SK-N-SH (cell line): Measurements from ENCODE around the gene SFXN3. TPM values are rescaled to one million over a fixed set of nuclear protein-coding genes. Genes with fewer than 3 reads are reported as not detected.

Source experiments
- CTCF ChIA-PET: fragments of 300-600, 350-600 bp; formaldehyde crosslinking; extraction: SDS; loops from one replicate; lab custom pipeline; 2021; lab: Yijun Ruan, JAX
- POLR2A ChIA-PET: fragments of 350-600 bp; sonication (Branson Sonifier 250); formaldehyde crosslinking; extraction: SDS; loops from one replicate; lab custom pipeline; 2020; ENCODE audit warnings: antibody characterized with exemption, inconsistent platforms; lab: Yijun Ruan, JAX
- DNase-seq: peaks from one replicate; pipeline ENCODE4 v3.0.0; 2012
- H2AFZ ChIP-seq: fragments of 200-600 bp; sonication (generic); 2 replicates; pipeline ENCODE4 v1.8.1; 2016; ENCODE audit warnings: antibody characterized with exemption, mild to moderate bottlenecking, low read depth
- H3F3A ChIP-seq: fragments of 200-600 bp; sonication (generic); replicated peaks from 2 replicates; pipeline ENCODE3; 2016; ENCODE audit warnings: antibody characterized with exemption, mild to moderate bottlenecking; ENCODE audit not compliant: insufficient read depth
- H3K27ac ChIP-seq, 2 experiments: fragments of 200-500 bp in 1 of 2; fragments of 200-600 bp in 1 of 2; sonication (Bioruptor generic) in 1 of 2; sonication (generic), shearing (Covaris generic) in 1 of 2; 2 replicates each; pipeline versions ENCODE4 v1.5.1 to v1.6.1; 2014 to 2016; ENCODE audit warnings: low read depth in 2 of 2, inconsistent platforms in 1 of 2, low read length in 1 of 2, mild to moderate bottlenecking in 1 of 2, mixed read lengths in 1 of 2
- H3K27me3 ChIP-seq: fragments of 200-600 bp; sonication (generic), shearing (Covaris generic); 2 replicates; pipeline ENCODE4 v1.6.1; 2016; ENCODE audit warnings: mixed run types; ENCODE audit not compliant: insufficient read depth
- H3K36me3 ChIP-seq, 2 experiments: fragments of 200-500 bp in 1 of 2; fragments of 200-600 bp in 1 of 2; sonication (Bioruptor generic) in 1 of 2; sonication (generic) in 1 of 2; replicated peaks in 1 of 2; 2 replicates each; pipeline versions ENCODE3 to v1.5.1; 2014 to 2016; ENCODE audit warnings: low read length in 1 of 2, mild to moderate bottlenecking in 1 of 2; ENCODE audit not compliant: insufficient read depth in 2 of 2, control insufficient read depth in 1 of 2
- H3K4me1 ChIP-seq, 2 experiments: fragments of 200-500 bp in 1 of 2; fragments of 200-600 bp in 1 of 2; sonication (Bioruptor generic) in 1 of 2; sonication (generic), shearing (Covaris generic) in 1 of 2; 2 replicates each; pipeline versions ENCODE4 v1.5.1 to v1.6.1; 2014 to 2016; ENCODE audit warnings: low read depth in 1 of 2, low read length in 1 of 2, mixed run types in 1 of 2; ENCODE audit not compliant: insufficient read depth in 2 of 2, control insufficient read depth in 1 of 2
- H3K4me2 ChIP-seq: fragments of 200-600 bp; sonication (generic), shearing (Covaris generic); 2 replicates; pipeline ENCODE4 v1.6.1; 2017; ENCODE audit warnings: mixed run types
- H3K4me3 ChIP-seq, 2 experiments: fragments of 200-500 bp in 1 of 2; fragments of 200-600 bp in 1 of 2; sonication (Bioruptor generic) in 1 of 2; sonication (generic), shearing (Covaris generic) in 1 of 2; 2 replicates each; pipeline versions ENCODE4 v1.5.1 to v1.8.1; 2014 to 2016; ENCODE audit warnings: low read depth in 2 of 2, inconsistent platforms in 1 of 2, low read length in 1 of 2, mild to moderate bottlenecking in 1 of 2, mixed read lengths in 1 of 2, moderate library complexity in 1 of 2
- H3K79me2 ChIP-seq: fragments of 200-600 bp; sonication (generic); 2 replicates; pipeline ENCODE4 v1.8.1; 2017; ENCODE audit warnings: mild to moderate bottlenecking; ENCODE audit not compliant: insufficient read depth
- H3K9ac ChIP-seq: fragments of 200-600 bp; sonication (generic); 2 replicates; pipeline ENCODE4 v1.6.1; 2017; ENCODE audit warnings: mixed run types
- H3K9me2 ChIP-seq: fragments of 200-600 bp; sonication (generic); 2 replicates; pipeline ENCODE4 v1.6.1; 2017; ENCODE audit warnings: mixed run types
- H3K9me3 ChIP-seq: fragments of 200-600 bp; sonication (generic); 2 replicates; pipeline ENCODE4 v1.6.1; 2017; ENCODE audit warnings: mixed run types, mild to moderate bottlenecking, moderate library complexity
- H4K20me1 ChIP-seq: fragments of 200-600 bp; sonication (generic); 2 replicates; pipeline ENCODE4 v1.6.1; 2017; ENCODE audit warnings: mild to moderate bottlenecking, mixed run types; ENCODE audit not compliant: insufficient read depth
- ELF1 ChIP-seq: IDR thresholded peaks from 2 replicates; pipeline ENCODE4 v1.4.0; 2012
- FOXM1 ChIP-seq: IDR thresholded peaks from 2 replicates; pipeline ENCODE4 v1.4.0; 2012; ENCODE audit warnings: low read depth, mild to moderate bottlenecking
- GABPA ChIP-seq: IDR thresholded peaks from 2 replicates; pipeline ENCODE4 v1.4.0; 2012; ENCODE audit warnings: low read depth, mild to moderate bottlenecking
- JUND ChIP-seq: IDR thresholded peaks from 2 replicates; pipeline ENCODE4 v1.4.0; 2012
- MXI1 ChIP-seq: IDR thresholded peaks from 2 replicates; pipeline ENCODE4 v1.6.1; 2012; ENCODE audit warnings: mild to moderate bottlenecking, low read depth, low read length, improper control_type of control experiment
- NFIC ChIP-seq: IDR thresholded peaks from 2 replicates; pipeline ENCODE4 v1.4.0; 2012; ENCODE audit warnings: borderline replicate concordance
- RAD21 ChIP-seq: IDR thresholded peaks from 2 replicates; pipeline ENCODE4 v1.6.1; 2012; ENCODE audit warnings: mild to moderate bottlenecking, low read length
- RCOR1 ChIP-seq: fragments of 150-350 bp; IDR thresholded peaks from 2 replicates; pipeline ENCODE4 v1.6.1; 2017; ENCODE audit warnings: antibody characterized with exemption, low read length
- RFX5 ChIP-seq: IDR thresholded peaks from 2 replicates; pipeline ENCODE4 v1.6.1; 2012; ENCODE audit warnings: mild to moderate bottlenecking, improper control_type of control experiment, low read length
- RXRA ChIP-seq: IDR thresholded peaks from 2 replicates; pipeline ENCODE4 v1.4.0; 2012; ENCODE audit warnings: low read depth, mild to moderate bottlenecking, borderline replicate concordance
- SIN3A ChIP-seq: IDR thresholded peaks from 2 replicates; pipeline ENCODE4 v1.6.1; 2012; ENCODE audit warnings: low read depth, mild to moderate bottlenecking, low read length, moderate library complexity, borderline replicate concordance
- SMC3 ChIP-seq: IDR thresholded peaks from 2 replicates; pipeline ENCODE4 v1.6.1; 2012; ENCODE audit warnings: low read depth, low read length, improper control_type of control experiment
- TAF1 ChIP-seq: IDR thresholded peaks from 2 replicates; pipeline ENCODE4 v1.6.1; 2012; ENCODE audit warnings: low read depth, mild to moderate bottlenecking, low read length, moderate library complexity, borderline replicate concordance
- TCF12 ChIP-seq: IDR thresholded peaks from 2 replicates; pipeline ENCODE4 v1.4.0; 2012
- WGBS: methylation state at CpG from one replicate; pipeline ENCODE4 v1.1.6; 2017; ENCODE audit warnings: low lambda C conversion rate; 5-methylcytosine and 5-hydroxymethylcytosine counted together
- polyA plus RNA-seq, 3 experiments: library from polyadenylated mRNA; depleted of rRNA; stranded (reverse); fragments of >200 nt; gene quantifications; 2 replicates each; pipeline ENCODE4 v1.2.3, GENCODE V29; 2012
- TF ChIP-seq, protein P1 (sequence below): fragments of 150-350 bp; IDR thresholded peaks from 2 replicates; pipeline ENCODE4 v1.6.1; 2017; ENCODE audit warnings: antibody characterized with exemption, low read length, low read depth, borderline replicate concordance
- TF ChIP-seq, protein P2 (sequence below): fragments of 200-600 bp; sonication (generic); IDR thresholded peaks from 2 replicates; pipeline ENCODE4 v1.6.1; 2017; ENCODE audit warnings: antibody characterized with exemption, mild to moderate bottlenecking, moderate library complexity
- TF ChIP-seq, protein P3 (sequence below): IDR thresholded peaks from 2 replicates; pipeline ENCODE4 v1.4.0; 2012; ENCODE audit warnings: low read depth, borderline replicate concordance

SFXN3 gene
- polyA plus RNA-seq, 1 of the 3 experiments (the other 2 are of a cell fraction), result 142 TPM

DNA sequence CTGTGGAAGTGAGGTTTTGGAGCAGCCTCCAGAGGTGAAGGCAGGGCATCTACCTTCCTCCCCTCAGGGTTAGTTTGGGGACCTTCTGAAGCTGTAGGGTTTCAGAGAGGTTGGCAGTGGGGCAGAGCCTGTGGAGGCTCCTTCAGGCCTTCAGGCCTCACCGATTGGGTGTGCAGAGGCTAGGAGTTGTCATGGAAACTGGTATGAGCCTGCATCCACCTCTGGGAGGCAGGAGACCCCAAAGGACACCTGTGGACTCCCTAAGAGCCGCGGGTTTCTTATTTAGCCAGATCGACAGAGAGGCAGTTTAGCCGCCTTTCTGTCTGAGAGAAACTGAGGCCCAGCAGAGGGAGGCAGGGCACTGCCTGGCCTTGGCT lies 29.4 kb upstream of the SFXN3 start:
- no peak overlapping the region for H2AFZ ChIP-seq
- CTCF ChIA-PET, result interaction anchor here (1.2 to 24.5 kb wide), 4 partner anchors 8 to 842 kb away, joined by 3 to 443 read pairs (median 114); partner anchors contain the start of genes KCNIP2, PDZD7 and SFXN3
- DNase-seq, result no peak
- POLR2A ChIA-PET, result interaction anchor here (0.6 kb wide), 1 partner anchor 10 kb away, joined by 3 read pairs; no protein-coding TSS in a partner anchor
- H3K36me3 ChIP-seq, result peaks cover 38% of the 10 kb centered on the region in 2 experiments
- H3K27ac ChIP-seq, result peak overlapping the region; percentile 98 to 99
- H3K9me3 ChIP-seq, result no peaks in the 10 kb centered on the region
- TF ChIP-seq GABPA, result no peak
- TF ChIP-seq NFIC, result no peak
- TF ChIP-seq, protein P1, sequence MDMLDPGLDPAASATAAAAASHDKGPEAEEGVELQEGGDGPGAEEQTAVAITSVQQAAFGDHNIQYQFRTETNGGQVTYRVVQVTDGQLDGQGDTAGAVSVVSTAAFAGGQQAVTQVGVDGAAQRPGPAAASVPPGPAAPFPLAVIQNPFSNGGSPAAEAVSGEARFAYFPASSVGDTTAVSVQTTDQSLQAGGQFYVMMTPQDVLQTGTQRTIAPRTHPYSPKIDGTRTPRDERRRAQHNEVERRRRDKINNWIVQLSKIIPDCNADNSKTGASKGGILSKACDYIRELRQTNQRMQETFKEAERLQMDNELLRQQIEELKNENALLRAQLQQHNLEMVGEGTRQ, result no peak
- TF ChIP-seq MXI1, result no peak
- TF ChIP-seq, protein P2, sequence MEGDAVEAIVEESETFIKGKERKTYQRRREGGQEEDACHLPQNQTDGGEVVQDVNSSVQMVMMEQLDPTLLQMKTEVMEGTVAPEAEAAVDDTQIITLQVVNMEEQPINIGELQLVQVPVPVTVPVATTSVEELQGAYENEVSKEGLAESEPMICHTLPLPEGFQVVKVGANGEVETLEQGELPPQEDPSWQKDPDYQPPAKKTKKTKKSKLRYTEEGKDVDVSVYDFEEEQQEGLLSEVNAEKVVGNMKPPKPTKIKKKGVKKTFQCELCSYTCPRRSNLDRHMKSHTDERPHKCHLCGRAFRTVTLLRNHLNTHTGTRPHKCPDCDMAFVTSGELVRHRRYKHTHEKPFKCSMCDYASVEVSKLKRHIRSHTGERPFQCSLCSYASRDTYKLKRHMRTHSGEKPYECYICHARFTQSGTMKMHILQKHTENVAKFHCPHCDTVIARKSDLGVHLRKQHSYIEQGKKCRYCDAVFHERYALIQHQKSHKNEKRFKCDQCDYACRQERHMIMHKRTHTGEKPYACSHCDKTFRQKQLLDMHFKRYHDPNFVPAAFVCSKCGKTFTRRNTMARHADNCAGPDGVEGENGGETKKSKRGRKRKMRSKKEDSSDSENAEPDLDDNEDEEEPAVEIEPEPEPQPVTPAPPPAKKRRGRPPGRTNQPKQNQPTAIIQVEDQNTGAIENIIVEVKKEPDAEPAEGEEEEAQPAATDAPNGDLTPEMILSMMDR, result no peak
- TF ChIP-seq RFX5, result no peak
- TF ChIP-seq, protein P3, sequence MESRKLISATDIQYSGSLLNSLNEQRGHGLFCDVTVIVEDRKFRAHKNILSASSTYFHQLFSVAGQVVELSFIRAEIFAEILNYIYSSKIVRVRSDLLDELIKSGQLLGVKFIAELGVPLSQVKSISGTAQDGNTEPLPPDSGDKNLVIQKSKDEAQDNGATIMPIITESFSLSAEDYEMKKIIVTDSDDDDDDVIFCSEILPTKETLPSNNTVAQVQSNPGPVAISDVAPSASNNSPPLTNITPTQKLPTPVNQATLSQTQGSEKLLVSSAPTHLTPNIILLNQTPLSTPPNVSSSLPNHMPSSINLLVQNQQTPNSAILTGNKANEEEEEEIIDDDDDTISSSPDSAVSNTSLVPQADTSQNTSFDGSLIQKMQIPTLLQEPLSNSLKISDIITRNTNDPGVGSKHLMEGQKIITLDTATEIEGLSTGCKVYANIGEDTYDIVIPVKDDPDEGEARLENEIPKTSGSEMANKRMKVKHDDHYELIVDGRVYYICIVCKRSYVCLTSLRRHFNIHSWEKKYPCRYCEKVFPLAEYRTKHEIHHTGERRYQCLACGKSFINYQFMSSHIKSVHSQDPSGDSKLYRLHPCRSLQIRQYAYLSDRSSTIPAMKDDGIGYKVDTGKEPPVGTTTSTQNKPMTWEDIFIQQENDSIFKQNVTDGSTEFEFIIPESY, result no peak
- no peak for TF ChIP-seq ELF1
- TF ChIP-seq RCOR1, result no peak
- TF ChIP-seq SIN3A, result no peak
- TF ChIP-seq SMC3, result no peak
- TF ChIP-seq TAF1, result no peak
- no peak for TF ChIP-seq RAD21
- TF ChIP-seq FOXM1, result no peak
- TF ChIP-seq RXRA, result no peak
- TF ChIP-seq TCF12, result no peak
- no peak for TF ChIP-seq JUND
- H3K4me3 ChIP-seq, result peak overlapping the region; percentile 90 to 99
- H3K9ac ChIP-seq, result peak overlapping the region; percentile 99
- no peaks in the 10 kb centered on the region for H3K27me3 ChIP-seq
- H3K9me2 ChIP-seq, result no peaks in the 10 kb centered on the region
- WGBS, result 83% methylated on average over 4 of the region's 5 CpGs
- H3K4me1 ChIP-seq, result peaks cover 12 to 36% of the 10 kb centered on the region in 2 experiments; a peak in 3 of 4 replicates
- H3K4me2 ChIP-seq, result peak overlapping the region; percentile 96
- peaks cover 34% of the 10 kb centered on the region for H3F3A ChIP-seq
- H3K79me2 ChIP-seq, result peaks cover 61% of the 10 kb centered on the region
- H4K20me1 ChIP-seq, result peaks cover 37% of the 10 kb centered on the region
